ENCODE measurements around the gene ADAP2.
"Not testable (repeated sequence)": the region's sequence is repeated elsewhere in the genome, so short reads cannot be mapped to it uniquely, and the experiment has no call there.

- TF ChIP-seq, protein P1, sequence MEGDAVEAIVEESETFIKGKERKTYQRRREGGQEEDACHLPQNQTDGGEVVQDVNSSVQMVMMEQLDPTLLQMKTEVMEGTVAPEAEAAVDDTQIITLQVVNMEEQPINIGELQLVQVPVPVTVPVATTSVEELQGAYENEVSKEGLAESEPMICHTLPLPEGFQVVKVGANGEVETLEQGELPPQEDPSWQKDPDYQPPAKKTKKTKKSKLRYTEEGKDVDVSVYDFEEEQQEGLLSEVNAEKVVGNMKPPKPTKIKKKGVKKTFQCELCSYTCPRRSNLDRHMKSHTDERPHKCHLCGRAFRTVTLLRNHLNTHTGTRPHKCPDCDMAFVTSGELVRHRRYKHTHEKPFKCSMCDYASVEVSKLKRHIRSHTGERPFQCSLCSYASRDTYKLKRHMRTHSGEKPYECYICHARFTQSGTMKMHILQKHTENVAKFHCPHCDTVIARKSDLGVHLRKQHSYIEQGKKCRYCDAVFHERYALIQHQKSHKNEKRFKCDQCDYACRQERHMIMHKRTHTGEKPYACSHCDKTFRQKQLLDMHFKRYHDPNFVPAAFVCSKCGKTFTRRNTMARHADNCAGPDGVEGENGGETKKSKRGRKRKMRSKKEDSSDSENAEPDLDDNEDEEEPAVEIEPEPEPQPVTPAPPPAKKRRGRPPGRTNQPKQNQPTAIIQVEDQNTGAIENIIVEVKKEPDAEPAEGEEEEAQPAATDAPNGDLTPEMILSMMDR (IDR thresholded peaks at IDR 0.05), result not testable (repeated sequence)
- not testable (repeated sequence) for TF ChIP-seq POLR2A (IDR thresholded peaks at IDR 0.05)
These were observed 11.6 kb upstream of the ADAP2 start for GRCh38 chr17:30910151-30910550.

Data from thyroid gland (tissue), 4 donors.